Lung microvascular endothelial cell (primary cell): ENCODE data around the gene ZFX. TPM values are rescaled to one million over a fixed set of nuclear protein-coding genes. Genes with fewer than 3 reads are reported as not detected.
"Not testable (repeated sequence)": the region's sequence is repeated elsewhere in the genome, so short reads cannot be mapped to it uniquely, and the experiment has no call there.

ENCODE experiments used
- DNase-seq, 2 donors: peaks; one replicate each; pipeline versions ENCODE4 v3.0.0 to v3.0.0-alpha.2; 2010; ENCODE audit warnings: low read depth in 2 of 2
- total RNA-seq: library from RNA; depleted of rRNA; stranded (reverse); fragments of >200 nt; gene quantifications from 2 replicates; pipeline ENCODE4 v1.2.1, GENCODE V29; 2014

ZFX gene
- total RNA-seq, 1 donor from 2014 or later = 31.5 TPM

DNA sequence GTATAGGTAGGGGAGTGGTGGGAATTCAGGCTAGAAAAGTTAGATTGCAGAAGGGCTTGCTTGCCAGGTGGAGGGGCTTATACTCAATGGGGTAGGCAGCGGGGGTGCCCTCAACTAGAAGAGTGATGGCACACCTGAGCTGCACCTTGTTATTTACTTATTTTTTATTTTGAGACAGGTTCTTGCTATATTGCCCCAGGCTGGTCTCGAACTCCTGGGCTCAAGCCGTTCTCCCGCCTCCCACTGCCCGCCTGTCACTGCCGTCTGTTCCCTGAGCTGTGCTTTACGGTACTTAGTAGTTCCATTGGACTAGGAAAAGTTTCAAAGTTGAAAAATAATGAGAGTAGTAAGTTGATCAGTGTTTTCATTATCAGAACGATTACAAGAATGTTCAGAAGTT, 2.0 kb downstream of the ZFX start:
- DNase-seq = no peak

DNA sequence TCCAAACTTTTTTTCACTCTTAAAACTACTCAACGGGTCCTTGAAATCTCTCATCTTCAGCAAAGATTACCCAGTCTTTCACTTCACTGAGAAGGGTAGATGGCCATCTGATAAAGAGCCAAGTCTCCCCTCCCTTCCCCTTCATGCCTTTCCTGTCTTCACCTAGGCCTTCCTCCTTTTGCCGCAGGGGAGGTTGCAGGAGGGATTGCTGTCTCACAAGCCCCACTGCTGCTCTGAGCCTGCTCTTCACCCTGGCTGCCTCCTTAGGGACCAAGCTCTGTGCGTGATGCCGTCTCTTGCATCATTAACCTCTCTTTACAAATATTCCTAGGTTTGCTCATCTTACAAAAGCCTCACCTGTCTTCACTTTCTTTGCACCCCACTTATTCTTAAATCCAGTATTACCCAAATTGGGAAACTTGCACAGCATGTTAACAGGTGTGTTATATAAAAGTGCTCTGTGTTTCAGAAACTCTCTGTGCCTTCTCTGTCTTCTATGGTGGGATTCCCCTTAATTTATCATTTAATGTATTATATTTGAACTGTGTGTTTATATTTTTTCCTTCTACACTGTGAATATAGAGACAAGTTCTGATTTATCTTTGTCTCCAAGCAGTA, 3.8 kb downstream of the ZFX start:
- peak in 1 of 2 donors; percentile 15 for DNase-seq

DNA sequence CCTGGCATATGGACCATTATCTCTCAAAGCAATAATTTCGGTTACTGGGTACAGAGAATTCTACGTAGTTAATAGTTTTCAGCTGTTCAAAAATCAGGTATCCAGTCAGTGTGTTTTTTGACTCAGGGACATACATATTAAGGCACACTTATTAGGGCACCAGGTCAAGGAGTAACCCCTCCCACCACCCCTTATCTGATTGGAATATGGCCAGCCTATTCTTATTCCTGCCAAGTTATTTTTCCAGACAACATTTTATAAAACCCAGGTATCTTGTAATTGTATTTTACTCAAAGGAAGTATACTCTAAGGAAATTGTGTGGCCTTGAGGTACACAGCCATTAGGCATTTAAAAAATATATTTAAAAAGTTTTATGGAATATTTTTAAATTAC, 4.3 kb downstream of the ZFX start:
- peak; percentile 11 to 47 for DNase-seq

DNA sequence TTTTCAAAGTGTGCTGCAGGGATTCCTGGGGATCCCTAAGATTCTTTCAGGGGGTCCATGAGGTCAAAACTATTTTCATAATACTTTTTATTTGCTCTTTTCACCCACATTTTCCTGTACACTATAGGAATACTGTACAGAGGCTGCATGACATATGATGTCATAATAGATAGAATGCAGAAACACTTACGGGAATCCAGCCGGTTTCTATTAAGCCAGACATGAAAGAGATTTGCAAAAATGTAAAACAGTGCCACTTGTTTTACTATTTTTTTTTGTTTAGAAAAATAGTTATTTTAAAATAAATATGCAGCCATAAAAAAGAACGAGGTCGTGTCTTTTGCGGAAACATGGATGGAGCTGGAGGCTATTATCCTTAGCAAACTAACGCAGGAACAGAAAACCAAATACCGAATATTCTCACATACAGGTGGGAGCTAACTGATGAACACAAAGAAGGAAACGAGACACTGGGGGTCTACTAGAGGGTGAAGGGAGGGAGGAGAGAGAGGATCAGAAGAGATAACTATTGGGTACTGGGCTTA, 5.0 kb downstream of the ZFX start:
- no peak for DNase-seq

GRCh38 chrX:24155747-24156146, 6.2 kb downstream of the ZFX start:
- not testable (repeated sequence) for DNase-seq

GRCh38 chrX:24156177-24156576, 6.6 kb downstream of the ZFX start:
- DNase-seq = no peak

- DNase-seq = no peak
Measured at GRCh38 chrX:24158881-24159280, 9.4 kb downstream of the ZFX start.

DNA sequence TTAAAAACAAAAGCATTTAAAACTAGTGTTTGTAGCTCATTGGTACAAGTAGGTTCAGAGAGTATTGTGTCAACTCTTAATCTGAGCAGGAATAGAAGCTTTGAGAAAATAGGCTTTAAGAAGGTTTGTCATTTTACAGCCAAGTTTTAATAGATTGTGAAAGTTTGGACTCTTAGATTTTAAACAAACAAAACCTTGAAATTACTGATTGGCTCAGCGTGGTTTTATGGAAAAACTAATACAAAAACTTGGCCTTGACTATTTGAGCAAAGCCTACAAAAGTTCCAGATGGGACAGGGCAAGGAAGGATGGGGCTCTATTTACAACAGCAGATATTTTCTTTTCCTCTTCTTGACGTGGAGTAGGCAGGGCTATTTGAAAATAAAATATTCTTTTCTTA, 16.5 kb downstream of the ZFX start:
- no peak for DNase-seq

DNA sequence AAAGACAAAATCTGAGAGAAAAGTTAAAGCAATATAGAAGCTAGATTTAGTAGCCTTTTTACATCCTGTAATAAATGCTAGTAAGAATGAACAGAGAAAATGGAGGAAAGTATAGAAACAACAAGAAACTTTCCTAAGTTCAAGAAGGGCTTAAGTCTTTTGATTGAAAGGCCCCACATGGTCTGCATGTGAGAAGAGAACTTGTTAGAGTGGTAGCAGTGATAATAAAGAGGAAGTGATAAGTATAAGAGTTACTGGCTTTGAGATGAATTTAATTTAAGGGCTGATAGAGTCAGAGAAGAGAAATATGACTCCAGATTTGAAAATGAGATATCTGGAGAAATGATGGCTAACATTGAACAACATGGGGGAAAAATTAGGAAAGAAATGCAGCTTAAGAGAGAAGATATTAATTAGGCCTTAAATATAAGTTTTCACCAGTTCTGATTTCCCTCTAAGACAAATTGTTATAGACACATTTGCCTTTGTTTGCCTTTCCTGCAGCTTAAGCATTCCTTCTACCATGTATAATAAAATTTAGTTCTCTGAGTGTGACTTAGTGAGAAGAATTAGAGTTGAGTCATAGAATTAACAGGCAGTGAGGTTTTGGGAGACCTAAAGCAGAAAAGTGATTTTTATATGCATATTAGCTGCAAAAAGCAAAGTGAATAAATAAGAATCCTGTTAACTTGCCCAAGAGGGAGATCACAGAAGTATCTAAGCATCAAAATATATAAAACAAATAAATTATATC, 18.4 kb downstream of the ZFX start:
- DNase-seq = no peak

GRCh38 chrX:24168807-24169206, 19.3 kb downstream of the ZFX start:
- no peak for DNase-seq

GRCh38 chrX:24169211-24169610, 19.7 kb downstream of the ZFX start:
- DNase-seq = no peak

GRCh38 chrX:24173115-24173847, 23.8 kb downstream of the ZFX start:
- DNase-seq = no peak

DNA sequence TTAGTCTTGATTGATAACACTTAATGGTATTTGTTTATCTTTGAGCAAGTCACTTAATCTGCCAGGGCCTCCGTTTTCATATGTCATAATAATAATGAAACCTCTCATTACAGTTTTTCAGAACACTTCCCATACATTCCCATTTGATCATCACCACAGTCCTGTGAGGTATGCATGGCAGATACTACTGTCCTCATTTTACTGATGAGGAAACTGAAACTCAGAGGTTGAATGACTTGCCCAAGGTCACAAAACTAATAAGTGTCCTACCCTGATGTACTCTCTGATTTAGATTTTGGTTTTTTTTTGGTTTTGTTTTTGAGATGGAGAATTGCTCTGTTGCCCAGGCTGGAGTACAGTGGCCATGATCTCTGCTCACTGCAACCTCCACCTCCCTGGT, 25.7 kb downstream of the ZFX start:
- DNase-seq = no peak

DNA sequence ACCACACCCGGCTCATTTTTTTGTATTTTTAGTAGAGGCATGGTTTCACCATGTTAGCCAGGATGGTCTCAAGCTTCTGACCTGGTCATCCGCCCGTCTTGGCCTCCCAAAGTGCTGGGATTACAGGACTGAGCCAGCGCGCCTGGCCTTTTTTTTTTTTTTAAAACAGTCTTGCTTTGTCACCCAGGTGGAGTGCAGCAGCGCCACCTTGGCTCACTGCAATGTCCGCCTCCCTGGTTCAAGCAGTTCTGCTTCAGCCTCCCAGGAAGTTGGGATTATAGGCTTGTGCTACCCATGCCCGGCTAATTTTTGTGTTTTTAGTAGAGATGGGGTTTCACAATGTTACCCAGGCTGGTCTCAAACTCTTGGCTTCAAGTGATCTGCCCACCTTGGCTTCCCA, 28.9 kb downstream of the ZFX start:
- DNase-seq = no peak

DNA sequence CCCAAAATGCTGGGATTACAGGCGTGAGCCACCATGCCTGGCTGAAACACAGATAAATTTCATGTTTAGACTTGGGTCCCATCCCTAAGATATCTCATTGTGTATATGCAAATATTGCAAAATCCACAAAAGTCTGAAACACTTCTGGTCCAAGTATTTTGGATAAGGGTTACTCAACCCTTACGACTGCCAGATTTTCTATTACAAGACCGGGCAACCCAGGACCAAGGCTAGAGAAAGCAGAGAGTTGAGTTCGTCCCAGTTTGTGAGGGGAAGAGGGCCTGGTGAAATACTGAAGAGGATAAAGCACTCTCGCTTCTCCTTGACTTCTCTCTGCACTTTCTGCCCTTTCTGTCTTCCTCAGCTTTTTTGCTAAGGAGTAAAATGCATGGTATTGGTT, 34.5 kb downstream of the ZFX start:
- DNase-seq = no peak

DNA sequence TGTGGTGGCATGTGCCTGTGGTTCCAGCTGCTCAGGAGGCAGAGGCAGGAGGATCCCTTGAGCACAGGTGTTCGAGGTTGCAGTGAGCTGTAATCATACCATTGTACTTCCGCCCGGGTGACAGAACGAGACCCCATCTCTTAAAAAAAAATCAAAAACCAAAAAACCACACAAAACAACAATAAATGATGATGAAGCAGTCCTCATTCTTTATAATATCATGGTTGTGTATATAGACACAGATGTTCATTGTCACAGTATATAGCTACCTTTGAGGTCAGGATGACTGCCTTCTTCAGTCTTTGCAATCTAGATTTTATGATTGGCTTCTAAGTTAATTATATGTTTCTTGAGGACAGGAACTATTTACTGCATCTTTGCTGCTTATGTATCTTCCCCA, 37.0 kb downstream of the ZFX start:
- no peak for DNase-seq

DNA sequence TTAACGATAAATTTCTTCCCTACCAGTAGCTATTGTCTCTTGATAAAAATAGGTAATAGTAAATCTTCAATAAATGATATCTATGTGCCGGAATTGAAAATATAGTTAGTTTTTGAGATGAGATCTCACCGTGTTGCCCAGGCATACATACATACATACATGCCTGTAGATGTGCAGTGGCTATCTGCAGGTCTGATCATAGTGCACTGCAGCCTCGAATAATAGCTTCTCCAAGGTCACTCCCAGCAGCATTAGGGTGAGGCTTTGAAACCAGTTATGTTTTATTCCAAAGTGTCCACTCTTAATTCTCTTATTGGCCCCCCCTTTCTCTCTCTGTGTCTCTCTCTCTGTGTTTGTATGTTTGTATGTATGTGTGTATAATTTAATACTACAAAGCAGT, 37.5 kb downstream of the ZFX start:
- DNase-seq = no peak

- DNase-seq = no peak
Measured at GRCh38 chrX:24189490-24189889, 40.0 kb downstream of the ZFX start.

DNA sequence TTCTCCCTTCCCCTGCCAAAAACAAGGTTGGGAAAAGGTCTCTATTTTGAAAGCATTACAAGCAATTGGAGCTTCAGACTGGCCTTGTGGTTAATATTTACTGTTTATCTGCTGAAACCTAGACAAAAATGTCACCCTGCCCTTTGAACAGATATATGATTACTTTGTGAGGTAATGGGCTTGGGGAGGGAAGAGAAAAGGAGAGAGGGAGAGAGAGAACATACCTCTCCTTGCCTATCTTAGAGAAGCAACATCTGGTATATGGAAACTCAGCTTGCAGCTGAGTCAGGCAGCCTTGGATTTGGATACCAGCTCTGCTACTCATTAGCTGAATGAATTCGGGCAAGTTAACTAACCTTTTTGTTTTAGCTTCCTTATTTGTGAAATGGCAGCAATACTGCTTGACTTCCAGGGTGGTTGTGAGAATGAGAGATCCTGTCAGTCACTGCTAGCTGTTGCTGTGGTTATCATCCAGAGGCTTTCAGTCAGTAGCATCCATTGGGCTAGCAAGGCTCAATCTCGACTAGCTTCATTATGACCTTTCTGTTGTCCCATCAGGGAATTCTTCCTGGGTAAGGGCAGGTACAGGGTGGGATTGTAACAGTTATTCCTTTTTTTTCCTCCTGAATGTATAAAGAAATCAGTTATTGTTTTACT, 41.1 kb downstream of the ZFX start:
- no peak for DNase-seq

- no peak for DNase-seq
Measured at GRCh38 chrX:24196509-24196908, 47.0 kb downstream of the ZFX start.

DNA sequence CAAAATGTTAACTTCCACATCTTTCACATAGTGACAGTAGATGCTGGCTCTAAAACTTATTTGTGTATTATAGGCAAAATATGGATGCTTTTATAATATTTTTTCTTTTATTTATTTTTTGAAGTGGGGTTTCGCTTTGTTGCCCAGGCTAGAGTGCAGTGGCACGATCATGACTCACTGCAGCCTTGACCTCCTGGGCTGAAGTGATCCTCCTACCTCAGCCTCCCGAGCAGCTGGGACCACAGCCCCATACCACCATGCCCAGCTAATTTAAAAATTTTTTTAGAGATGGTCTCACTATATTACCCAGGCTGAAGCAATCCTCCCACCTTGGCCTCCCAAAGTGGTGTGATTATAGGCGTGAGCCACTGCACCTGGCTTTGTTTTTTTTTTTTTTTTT, 48.6 kb downstream of the ZFX start:
- no peak for DNase-seq

DNA sequence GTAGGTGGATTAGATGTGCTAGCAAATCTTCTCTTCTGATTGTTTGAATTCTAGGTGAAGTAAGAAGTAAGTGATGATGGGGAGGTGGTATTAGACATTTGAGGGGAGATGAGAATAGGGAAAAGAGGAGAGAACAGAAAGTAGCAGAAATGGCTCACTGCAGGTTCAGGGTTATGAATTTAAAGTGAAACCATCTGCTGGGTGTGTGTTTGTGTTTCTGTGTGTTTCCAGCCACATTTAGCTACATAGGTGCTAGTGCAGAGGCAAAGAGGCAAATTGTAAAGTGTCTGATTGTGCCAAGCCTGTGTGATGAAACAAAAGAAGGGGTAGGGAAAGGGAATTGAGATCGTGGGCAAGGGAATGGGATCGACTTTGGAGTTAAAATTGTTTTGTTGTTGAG, 50.6 kb downstream of the ZFX start:
- no peak for DNase-seq
